GM21447 (cell line): Measurements from ENCODE around the gene SORBS1.

Source experiments
- ATAC-seq: cut with Tn5 transposase; IDR thresholded peaks from one replicate; pipeline ENCODE4 v1.9.1; 2021; ENCODE audit not compliant: unreplicated experiment

SORBS1 gene

GRCh38 chr10:95297402-95297801, 263.8 kb downstream of the SORBS1 start:
- ATAC-seq, result peak; percentile 37

DNA sequence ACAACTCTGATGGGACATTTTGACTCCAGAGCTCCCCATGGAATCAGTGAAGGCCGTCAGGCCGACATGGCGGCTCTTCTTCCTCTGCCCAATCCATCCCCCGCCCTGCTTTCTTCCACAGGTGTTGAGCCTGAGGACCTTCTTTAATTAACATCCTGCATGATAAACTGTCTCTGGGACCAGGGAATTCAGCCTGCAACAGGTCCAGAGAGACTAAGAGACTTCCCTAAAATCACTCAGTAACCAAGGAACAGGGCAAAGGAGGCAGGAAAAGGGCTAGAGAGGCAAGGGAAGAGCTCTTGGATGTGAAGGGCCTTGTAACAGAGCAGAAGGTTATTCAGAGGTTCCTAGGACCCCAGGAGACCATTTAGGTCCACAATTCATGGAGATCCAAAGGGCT, 264.4 kb downstream of the SORBS1 start:
- ATAC-seq, result no peak

- peak; percentile 69 for ATAC-seq
Observed at GRCh38 chr10:95295031-95295755, 266.0 kb downstream of the SORBS1 start.

DNA sequence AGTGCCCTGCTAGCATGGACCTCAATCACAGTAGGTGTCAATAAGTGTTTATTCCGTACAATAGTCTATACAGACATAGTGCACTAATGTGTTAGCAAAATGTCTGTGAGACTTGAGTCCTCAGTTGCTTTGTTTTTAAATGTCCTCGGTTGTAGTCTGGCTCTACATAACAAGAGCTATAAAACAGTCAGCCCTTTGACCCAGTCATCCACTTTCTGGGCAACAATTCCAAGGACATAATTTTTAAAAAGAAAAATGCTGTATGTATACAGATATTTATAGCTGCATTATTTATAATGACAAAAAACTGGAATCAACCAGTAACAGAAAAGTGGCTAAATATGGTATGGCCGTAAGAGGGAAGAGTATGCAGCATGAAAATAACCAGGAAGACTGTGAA, 267.5 kb downstream of the SORBS1 start:
- no peak for ATAC-seq

DNA sequence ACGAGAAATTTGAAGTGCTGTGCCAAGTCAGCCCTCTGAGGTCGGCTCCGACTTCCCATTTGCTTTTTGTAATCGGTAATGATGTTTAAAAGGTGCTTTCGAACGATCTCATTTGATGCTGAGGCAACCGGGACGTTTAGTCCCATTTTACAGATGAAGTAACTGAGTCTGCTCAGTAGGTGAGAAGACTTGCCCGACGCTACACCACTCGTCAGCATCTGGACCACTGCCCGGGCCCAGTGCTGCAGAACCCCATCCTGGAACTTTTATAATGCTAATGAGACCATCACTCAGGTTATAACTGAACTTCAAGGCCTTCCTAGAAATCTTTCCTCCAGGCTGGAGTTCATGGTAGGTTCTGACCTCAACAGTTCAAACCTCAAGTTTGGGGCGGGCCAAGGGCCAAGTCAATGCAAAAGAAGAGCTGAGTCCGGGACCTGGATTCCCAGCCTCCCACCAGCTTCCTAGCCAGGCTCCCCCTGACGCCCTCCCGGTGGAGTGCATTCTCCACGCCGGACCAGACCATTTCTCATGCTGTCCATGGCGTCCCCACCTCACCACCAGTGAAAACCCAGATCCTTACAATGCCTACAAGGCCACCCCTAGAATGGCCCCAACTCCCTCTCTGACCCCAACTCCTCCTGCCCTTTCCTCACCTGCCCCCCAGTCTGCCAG, 269.7 kb downstream of the SORBS1 start:
- ATAC-seq, result no peak

DNA sequence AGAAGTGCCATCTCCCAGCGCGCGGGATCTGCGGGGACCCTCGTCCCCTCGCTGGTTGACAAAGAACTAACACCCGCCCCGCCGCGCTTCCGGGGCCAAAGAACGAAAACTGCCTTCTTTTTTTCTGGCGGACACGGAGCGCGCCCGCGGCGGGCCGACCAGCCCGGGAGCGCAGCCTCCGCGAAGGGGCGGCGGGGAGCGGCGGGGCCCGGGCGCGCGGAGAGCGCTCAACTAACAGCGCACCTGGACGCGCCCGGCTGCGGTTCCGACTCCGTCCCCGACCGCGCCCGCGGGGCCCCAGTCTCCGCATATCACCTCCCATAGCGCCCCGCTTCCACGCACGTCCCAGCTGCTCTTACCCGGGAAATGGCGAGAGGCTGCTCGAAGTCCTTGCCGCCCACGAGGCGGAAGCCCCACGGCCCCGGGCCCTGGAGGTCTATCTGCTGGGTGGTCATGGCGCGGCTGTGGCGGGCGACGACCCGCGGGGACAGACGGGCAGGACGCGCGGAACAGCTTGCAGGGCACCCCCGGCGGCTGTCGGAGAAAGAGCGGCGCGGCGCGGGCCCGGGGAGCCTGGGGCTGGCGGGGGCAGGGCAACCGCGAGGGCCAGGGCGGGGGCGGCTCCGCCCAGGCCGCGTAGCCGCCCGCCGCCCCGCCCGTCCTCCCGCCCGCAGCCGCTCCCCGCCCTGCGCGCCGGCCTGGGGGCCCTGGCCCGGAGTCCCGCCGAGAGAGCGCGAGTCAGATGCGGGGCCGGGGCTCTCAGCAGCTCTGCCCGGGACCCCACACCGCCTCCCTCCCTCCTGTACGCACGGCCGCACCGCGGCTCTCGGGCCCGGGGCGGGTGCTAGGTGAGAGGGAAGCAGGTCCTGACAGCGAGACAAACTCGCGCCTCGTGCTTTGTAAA, 270.5 kb downstream of the SORBS1 start, which contains the start of gene PDLIM1:
Gene PDLIM1 (minus strand): TSS at position 543 of the 904 bp plus-strand sequence. CDS start 88 bp downstream, at position 455.
- ATAC-seq, result peak; percentile 24

DNA sequence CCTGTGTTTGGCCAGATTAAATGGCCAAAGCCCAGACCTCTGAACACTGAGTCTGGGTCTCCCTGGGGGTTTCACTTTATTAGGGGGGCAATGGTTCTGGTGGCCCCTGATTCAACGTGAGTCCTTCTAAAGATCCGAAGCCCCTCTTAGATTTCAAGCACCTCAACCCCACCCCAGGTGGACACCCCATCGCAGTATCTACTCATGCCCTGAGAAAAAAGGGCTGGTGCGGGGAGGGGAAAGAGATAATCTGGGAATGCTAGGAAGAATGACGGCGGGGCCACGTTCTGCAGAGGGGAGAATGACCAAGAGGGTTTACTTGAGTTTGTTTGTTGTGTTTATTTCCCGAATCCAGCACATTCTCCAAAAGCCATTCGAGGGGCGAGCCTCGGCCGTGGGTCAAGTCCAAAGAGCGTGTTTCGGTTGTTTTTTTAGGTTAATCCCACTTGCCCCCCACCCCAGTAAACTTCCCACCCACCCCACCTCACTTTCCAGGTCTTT, 271.2 kb downstream of the SORBS1 start:
- ATAC-seq, result no peak

- no peak for ATAC-seq
Observed at GRCh38 chr10:95289003-95289920, 271.9 kb downstream of the SORBS1 start.

DNA sequence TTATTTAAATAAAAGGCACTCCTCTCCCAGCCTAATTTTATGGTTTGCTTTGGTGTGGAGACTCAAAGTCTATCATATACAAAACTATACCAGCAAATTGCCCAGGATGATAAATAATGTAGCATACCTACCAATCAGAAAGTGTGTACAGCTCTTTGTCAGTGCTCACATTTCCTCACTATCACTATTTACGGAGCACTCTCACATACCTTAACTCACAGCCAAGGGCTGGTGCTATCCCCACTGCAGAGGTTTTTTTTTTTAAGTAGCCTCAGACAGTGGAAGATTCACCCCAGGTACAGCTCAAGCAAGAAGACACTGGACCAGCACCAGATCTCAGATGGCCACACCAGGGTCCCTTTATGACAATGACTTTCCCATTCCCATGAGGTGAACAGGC, 272.9 kb downstream of the SORBS1 start:
- no peak for ATAC-seq

GRCh38 chr10:95287281-95287680, 273.9 kb downstream of the SORBS1 start:
- ATAC-seq, result no peak

GRCh38 chr10:95286707-95287106, 274.5 kb downstream of the SORBS1 start:
- ATAC-seq, result no peak

DNA sequence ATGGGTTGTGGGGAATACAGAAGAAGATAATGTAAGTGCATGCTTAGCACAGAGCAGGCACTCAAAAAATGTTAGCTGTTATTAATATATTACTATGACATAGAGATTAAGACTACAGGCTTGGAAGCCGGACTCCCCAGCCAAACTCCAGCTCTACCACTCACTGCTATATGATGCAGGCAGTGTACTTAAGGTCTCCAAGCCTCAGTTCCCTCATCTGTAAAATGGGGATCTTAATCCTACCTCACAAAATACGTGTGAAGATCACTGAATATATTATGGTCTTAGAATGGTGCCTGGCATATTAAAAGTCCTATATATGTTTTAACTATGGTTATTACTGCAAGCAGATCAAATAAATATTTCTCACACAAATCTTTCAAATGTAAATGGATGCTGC, 275.6 kb downstream of the SORBS1 start:
- no peak for ATAC-seq

- ATAC-seq, result no peak
Observed at GRCh38 chr10:95284807-95285206, 276.4 kb downstream of the SORBS1 start.

DNA sequence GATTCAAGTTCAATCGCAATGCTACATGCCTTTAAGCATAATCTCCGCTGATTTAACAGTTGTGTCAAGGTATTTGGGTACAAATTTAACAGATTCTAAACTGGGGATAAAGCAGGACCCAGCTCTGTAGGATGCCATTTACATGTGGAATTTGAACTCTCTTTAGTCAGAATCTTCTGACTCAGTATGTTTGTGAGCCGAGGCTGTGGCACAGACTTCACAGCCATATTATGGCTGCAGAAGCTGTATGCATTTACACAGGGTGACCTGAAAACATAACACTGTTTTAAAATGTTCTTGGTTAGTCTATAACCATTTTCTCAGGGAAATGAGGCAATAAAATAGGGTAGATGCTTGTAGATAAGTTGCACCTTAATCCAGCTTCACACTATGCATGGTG, 279.1 kb downstream of the SORBS1 start:
- no peak for ATAC-seq

DNA sequence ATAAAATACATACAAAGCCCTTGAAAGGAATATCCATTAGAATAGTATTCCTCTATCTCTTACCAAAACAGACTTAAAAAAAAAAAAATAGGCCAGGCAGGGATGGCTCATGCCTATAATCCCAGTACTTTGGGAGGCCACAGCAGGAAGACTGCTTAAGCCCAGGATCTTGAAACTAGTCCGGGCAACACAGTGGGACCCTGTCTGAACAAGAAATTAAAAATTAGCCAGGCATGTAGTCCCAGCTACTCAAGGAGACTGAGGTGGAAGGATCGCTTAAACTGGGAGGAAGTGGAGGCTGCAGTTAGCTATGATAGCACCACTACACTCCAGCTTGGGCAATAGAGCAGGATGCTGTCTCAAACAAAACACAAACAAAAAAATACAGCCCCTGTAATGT, 280.0 kb downstream of the SORBS1 start:
- ATAC-seq, result no peak

DNA sequence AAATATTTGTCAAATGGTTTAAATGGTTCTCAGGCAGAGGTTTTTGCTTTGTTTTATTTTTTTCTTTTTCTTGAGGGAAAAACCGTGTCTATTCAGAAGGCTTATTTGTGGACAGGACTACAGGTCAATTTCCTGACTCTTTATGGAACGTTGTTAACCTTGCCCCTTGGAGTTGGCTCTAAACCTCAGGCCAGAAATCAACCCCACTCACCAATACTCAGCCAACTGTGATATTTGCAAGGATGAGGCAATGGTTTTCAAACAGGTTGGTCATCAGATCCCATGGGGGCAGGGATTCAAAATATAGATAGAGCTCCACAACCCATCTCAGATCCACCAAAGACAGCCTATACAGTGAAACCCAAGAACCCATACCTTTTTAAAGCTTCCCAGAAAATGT, 280.5 kb downstream of the SORBS1 start:
- ATAC-seq, result no peak

- ATAC-seq, result no peak
Observed at GRCh38 chr10:95279042-95279820, 281.9 kb downstream of the SORBS1 start.

DNA sequence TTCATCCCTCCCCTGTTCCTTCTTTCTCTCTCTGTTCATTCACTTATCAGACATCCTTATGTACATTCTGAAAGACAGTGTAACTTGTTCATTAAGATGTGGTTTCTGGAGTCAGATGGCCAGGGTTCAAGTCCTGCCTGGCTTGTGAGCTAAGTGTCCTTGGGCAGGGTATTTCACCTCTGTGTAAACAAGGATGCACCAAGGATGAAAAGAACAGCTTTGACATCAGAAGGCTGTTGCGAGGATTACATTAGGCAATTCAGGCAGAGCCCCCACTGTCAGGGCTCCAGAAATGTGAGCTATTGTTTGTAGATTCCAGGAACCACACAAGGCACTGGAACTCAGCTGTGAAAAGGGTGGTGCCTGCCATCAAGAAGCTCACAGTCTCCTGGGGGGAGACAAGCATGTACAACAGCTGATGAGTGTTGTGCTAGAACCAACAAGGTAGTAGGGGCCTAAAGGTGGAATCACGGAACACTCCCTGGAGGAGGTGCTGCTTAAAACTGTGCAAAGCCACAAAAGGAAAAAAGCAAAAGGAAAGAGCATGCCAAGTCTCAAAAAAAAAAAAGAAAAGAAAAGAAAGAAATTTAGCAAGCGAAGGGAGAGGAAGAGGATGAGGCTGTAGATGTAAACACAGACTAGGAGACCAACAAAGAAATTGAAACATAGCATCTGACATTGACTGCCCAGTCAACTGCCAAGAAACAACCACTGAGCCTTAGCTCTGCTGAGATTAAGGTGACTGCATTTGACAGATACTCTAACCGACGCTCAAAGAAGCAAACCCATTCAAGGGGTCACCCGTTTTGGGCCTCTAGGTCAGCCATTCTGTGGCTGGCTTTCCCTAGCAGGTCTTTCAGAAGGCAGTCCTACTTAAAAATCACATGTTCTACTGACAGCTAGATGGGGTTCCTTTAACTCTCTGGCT, 282.8 kb downstream of the SORBS1 start:
- ATAC-seq, result no peak
